WERI-Rb-1 (cell line): ENCODE results near the gene FADS6.

Source experiments
- DNase-seq: peaks from one replicate; pipeline ENCODE4 v3.0.0-alpha.2; 2020
- H3K27ac ChIP-seq: fragments of 250-450 bp; sonication (Bioruptor Pico); 2 replicates; pipeline ENCODE4 v1.5.1; 2020; ENCODE audit warnings: mild to moderate bottlenecking, moderate library complexity
- H3K27me3 ChIP-seq: fragments of 250-450 bp; sonication (Bioruptor Pico); 2 replicates; pipeline ENCODE4 v1.5.1; 2021; ENCODE audit warnings: mild to moderate bottlenecking, low read depth, moderate library complexity; ENCODE audit not compliant: insufficient read depth, severe bottlenecking
- H3K36me3 ChIP-seq: fragments of 250-450 bp; sonication (Bioruptor Pico); 2 replicates; pipeline ENCODE4 v1.5.1; 2020; ENCODE audit warnings: mild to moderate bottlenecking, moderate library complexity
- H3K4me3 ChIP-seq: 2 replicates; pipeline ENCODE4 v1.5.1; 2011; ENCODE audit warnings: low read depth, mild to moderate bottlenecking, control low read depth, low read length
- H3K9me3 ChIP-seq: fragments of 250-450 bp; sonication (Bioruptor Pico); 2 replicates; pipeline ENCODE4 v1.5.1; 2021; ENCODE audit warnings: mild to moderate bottlenecking, moderate library complexity; ENCODE audit not compliant: severe bottlenecking
- CTCF ChIP-seq: IDR thresholded peaks from 2 replicates; pipeline ENCODE4 v1.5.1; 2011; ENCODE audit warnings: low read depth, mild to moderate bottlenecking, control low read depth, inconsistent platforms, low read length

FADS6 gene

GRCh38 chr17:74868251-74868907 is 25.1 kb downstream of the FADS6 start:
- no peak for TF ChIP-seq CTCF
- H3K9me3 ChIP-seq = no peaks in the 10 kb centered on the region
- no peak overlapping the region for H3K4me3 ChIP-seq
- H3K36me3 ChIP-seq = peaks cover 39% of the 10 kb centered on the region
- H3K27ac ChIP-seq = no peak overlapping the region
- DNase-seq = no peak
- no peaks in the 10 kb centered on the region for H3K27me3 ChIP-seq

- no peak for TF ChIP-seq CTCF
Measured at GRCh38 chr17:74866198-74866835, 27.1 kb downstream of the FADS6 start.

GRCh38 chr17:74865504-74866197 is 27.8 kb downstream of the FADS6 start:
- Histone ChIP-seq H3K4me3 (no peak overlapping the region), H3K27ac (no peak overlapping the region), H3K36me3 (peaks cover 44% of the 10 kb centered on the region), H3K27me3 (peaks cover 12% of the 10 kb centered on the region), H3K9me3 (no peaks in the 10 kb centered on the region)
- peak; percentile 59 for DNase-seq
- peak; percentile 47 for TF ChIP-seq CTCF

More at GRCh38 chr17:74866198-74866835, 27.1 kb downstream of the FADS6 start:
- Histone ChIP-seq H3K4me3 (no peak overlapping the region), H3K36me3 (peaks cover 47% of the 10 kb centered on the region), H3K27me3 (peaks cover 6% of the 10 kb centered on the region), H3K9me3 (no peaks in the 10 kb centered on the region), H3K27ac (no peak overlapping the region)
- DNase-seq = no peak

- peak; percentile 83 for DNase-seq
- H3K9me3 ChIP-seq = no peaks in the 10 kb centered on the region
- H3K36me3 ChIP-seq = peaks cover 42% of the 10 kb centered on the region
- TF ChIP-seq CTCF = peak; percentile 98
- H3K4me3 ChIP-seq = no peak overlapping the region
- peaks cover 19% of the 10 kb centered on the region for H3K27me3 ChIP-seq
- no peak overlapping the region for H3K27ac ChIP-seq
Measured at GRCh38 chr17:74864866-74865395, 28.5 kb downstream of the FADS6 start.

GRCh38 chr17:74864297-74864865 is 29.1 kb downstream of the FADS6 start:
- Histone ChIP-seq H3K27ac (no peak overlapping the region), H3K27me3 (peaks cover 24% of the 10 kb centered on the region)

More at GRCh38 chr17:74864297-74864865, 29.1 kb downstream of the FADS6 start:
- no peak for TF ChIP-seq CTCF
- DNase-seq = no peak
- H3K36me3 ChIP-seq = peaks cover 36% of the 10 kb centered on the region
- no peaks in the 10 kb centered on the region for H3K9me3 ChIP-seq
- H3K4me3 ChIP-seq = no peak overlapping the region
